Measurements from ENCODE around the gene ISY1.
"Not testable (repeated sequence)": the region's sequence is repeated elsewhere in the genome, so short reads cannot be mapped to it uniquely, and the experiment has no call there.

Gene ISY1

DNA sequence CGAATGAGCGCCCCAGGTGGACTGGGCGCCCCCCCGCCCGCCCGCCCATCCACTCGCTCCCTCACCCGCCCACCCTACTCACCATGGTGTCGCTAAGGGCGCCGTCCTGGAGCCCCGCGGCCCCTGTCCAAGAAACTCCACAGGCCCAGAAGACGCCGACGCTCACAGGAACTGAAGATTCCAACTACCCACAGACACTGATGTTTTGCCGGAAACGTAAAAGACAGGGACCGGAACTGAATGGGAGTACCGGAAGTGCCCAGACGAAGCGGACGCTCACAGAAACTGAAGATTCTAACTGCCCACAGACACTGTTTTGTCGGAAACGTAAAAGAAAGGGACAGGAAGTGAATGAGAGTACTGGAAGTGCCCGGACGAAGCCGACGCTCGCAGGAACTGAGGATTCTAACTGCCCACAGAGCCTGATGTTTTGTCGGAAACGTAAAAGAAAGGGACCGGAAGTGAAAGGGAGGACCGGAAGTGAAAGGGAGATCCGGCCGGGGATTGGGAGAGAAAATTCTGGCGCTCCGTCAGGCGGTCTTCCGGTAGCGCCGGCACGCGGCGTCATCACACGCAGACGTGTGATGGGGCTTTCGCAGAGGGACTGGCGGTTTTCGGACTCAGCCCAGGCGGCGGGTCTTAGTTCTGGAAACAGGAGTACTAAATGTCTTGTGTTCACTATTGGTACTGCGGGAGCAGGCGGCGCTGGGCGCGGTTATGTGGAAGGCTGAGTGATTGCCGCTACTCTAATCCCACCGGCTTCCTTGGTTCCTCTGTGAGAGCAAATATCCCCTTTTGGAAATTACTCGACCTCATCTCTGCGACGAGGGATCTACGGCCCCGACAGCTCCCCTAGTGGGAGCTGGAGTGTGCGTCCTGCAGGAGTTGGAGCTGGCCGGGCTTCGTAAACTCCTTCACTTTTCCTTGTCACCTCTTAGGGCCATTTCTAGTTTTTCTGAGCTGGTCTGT is at the start of gene ISY1:
Gene ISY1 (minus strand): TSS at position 173 of the 969 bp plus-strand sequence. CDS start 88 bp downstream, at position 85.
- peak; percentile 91 for DNase-seq (ENCODE audit: low spot score)

DNA sequence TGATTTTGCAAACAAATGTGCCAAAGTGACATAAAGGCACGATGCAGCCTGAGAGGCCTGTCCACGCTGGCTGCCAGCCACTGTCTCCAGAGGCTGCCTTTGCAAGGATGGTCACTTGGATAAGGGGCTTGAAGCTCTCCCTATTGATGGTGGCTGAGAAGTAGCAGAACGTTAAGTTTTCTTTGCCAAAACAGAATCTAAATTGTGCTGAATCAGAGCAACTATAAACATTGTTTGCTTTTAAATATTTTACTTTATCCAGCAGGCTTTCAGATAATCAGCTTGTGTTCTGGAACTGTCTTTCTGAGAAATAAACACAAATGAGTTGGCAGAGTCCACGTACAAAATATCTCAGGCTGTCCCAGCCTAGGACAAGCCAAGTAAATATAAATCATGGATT is 46.6 kb upstream of the ISY1 start:
- no peak for DNase-seq (ENCODE audit: low spot score)

DNA sequence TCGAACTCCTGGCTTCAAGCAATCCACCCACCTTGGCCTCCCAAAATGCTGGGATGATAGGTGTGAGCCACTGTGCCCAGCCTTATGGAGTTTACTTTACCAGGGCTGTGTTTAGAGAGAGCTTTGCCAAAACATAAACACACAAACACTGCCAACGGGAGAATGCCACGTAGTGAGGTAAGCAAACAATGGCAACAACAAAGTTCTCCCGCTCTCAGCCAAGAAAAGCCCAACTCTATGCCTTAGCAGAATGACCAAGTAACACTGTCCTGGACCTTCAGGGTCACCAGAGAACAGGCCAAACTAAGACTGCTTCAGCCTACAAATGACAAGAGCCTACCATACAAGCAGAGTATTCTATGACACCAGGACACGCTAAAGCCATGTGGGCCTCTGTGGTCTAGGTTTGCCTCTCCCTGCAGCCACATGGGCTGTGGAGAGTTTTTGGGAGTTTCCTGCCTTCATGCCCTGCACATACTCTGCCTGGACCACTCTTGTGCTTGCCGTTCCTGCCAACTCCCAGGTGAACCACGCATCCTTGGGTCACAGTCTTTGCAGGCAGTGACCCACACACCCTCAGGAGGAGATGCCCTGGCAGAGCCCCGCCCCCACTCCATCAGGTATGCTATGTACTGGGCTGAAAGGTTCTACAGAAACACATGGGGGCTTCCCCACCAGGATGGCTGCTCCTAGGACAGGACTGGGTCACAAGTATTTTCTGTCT is 44.4 kb upstream of the ISY1 start:
- no peak for DNase-seq (ENCODE audit: low spot score)

DNA sequence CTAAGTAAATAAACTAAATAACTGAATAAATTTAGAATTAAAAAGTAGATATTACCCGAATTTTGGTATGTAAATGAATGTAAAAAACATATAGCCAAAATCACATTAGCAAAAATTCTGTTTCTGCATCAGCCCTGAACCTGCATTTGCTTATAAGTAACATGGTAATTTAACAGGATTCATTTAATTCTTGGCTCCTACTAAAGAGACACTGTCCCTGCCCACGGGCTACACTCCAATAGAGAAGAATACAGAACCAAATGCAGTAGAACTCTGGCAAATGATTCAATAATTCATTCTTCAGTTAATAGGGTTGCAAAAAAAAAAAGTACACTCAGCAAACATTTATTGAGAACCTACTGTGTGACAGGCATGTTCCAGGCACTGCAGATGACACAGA is 43.6 kb upstream of the ISY1 start:
- no peak for DNase-seq (ENCODE audit: low spot score)

DNA sequence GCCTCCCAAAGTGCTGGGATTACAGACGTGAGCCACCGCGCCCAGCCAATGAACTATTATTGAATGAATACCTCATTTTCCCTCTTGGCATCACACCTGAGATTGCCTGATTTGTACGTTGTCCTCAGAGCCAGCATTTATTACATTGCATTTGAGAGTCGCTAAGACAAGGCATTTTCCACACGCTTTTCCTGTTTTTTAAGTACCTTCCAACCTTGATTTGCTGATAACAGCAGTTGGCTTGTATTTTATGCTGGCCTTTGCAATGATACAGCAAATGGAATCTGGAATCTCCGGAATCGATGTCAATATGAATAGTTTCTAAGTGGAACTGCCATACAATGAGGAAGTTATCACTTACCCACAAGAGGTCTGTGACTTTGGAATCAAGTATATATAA is 38.5 kb upstream of the ISY1 start:
- no peak for DNase-seq (ENCODE audit: low spot score)

DNA sequence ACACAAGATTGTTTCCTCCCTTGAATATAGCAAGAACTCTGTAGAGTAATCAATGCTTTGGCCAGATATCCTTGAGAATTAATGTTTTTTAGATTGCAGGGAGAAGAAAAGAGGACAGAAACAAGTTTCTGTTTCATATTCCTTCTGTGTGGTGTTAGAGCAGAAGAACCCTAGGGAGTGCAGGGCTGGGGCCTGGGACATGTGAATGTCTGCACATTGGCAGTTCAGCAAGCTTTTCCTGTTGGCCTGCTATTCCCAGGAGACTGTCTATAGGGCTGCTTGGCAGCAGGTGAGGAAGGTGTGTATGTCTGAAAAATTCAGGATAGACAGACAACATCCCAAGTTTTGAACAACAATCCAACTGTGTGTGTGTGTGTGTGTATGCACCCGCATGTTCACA is 36.5 kb upstream of the ISY1 start:
- DNase-seq (ENCODE audit: low spot score): no peak

DNA sequence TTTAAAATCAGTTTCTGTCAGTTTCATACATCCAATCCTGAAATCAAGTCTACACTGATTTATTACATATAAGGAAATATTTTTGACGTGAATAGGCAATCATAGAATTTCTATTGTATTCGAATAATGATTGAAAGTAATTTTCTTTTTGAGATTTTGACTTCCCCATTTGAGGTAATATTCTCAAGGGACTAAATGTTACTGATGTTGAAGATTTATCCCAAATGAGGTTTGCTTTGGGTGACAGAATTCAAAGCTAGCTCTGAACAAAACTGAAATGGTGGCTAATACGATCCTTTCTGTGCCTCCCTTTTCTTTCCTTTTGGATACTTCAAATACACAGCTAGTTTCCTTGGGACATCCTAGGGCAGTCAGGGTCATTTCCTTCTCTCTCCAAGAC is 35.7 kb upstream of the ISY1 start:
- no peak for DNase-seq (ENCODE audit: low spot score)

DNA sequence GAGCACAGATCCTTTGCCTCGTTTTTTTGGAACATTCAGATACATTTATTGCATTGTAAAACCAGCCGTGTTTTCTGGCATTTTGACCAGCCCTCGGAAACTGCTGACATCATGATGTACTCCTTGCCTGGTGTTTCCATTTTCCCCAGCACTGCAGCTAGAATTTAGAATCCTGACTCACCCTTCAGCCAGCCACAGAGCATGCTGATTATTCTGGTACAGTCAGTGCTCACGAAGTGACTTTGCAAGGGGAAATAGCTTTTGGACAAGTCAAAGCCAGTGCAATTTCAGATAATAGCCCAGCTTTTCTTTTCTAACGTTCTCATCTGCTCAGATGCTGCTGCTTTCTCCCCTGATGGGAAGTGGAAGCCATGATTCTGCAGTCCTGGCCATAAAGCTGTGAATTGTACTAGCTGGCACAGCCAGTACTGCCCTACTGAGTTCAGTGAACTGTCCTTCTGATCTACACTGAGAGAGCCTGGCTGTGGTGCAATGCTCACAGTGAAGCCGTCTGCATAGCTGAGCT is 34.9 kb upstream of the ISY1 start:
- no peak for DNase-seq (ENCODE audit: low spot score)

DNA sequence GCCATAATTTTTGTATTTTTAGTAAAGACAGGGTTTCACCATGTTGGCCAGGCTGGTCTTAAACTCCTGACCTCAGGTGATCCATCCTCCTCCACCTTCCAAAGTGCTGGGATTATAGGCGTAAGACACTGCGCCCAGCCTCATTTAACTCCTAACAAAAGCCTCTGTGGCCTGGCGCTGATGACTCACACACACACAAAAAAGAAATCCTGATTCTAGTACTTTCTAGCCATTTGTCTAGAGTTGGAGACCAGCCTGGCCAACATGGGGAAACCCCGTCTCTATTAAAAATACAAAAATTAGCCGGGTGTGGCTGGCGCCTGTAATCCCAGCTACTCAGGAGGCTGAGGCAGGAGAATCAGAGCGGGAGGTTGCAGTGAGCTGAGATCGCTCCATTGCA is 28.9 kb upstream of the ISY1 start:
- not testable (repeated sequence) for DNase-seq (ENCODE audit: low spot score)

DNA sequence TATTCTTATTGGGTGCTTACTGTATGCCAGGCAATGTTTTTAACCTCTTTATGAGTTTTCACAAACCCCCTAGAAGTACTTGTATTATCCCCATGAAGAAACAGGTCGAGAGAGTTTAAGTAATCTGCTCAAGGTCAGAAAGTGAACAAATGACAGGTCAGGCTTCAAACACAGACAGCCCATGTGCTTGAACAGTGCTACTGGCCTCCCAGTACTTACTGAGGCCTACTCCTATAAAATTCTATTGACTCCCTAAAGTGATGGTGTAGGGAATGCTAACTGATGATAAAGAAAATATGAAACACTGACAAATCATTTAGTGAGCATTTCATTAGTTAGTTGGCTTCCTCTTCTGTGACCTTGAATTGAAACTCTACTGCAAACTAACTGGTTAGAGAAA is 27.0 kb upstream of the ISY1 start:
- DNase-seq (ENCODE audit: low spot score): no peak

DNA sequence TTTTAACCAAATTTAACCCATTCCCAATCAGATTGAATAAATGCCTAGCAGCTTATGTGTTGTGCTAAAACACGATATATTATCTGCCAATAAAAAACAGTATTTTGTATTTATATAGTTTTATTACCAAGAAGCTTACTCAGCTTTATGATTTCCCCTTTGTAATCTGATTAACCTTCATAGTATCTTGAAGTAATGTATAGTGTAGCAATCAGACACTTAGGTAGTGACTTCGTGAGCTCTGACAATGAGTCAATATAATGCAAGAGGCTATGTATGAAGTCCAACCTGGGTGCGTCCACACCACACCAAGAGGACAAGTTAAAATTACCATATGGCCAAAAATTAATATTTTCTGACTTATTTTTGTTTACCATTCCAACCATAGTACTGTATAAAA is 24.9 kb upstream of the ISY1 start:
- DNase-seq (ENCODE audit: low spot score): no peak

DNA sequence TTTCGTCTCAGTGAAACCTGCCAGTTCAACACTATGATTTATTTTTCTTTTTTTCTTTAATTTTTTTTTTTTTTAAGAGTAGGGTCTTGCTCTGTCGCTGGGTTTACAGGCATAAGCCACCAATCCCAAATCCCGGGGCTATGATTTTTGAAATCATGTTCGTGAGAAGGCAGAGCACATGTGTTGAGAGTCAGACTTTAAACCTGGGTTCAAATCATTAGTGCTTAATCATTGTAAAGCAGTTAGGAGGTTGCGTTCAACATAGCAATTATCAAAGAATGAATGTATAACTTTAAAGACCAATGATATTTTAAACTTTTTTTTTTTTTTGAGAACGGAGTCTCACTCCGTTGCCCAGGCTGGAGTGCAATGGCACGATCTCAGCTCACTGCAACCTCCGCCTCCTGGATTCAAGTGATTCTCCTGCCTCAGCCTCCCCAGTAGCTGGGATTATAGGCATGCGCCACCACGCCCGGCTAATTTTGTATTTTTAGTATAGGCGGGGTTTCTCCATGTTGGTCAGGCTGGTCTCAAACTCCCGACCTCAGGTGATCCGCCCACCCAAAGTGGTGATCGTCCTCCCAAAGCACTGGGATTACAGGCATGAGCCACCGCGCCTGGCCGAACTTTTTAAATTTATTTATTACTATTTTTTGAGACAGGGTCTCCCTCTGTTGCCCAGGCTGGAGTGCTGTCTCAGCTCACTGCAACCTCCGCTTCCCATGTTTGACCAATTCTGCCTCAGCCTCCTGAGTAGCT is 24.1 kb upstream of the ISY1 start:
- DNase-seq (ENCODE audit: low spot score): not testable (repeated sequence)

DNA sequence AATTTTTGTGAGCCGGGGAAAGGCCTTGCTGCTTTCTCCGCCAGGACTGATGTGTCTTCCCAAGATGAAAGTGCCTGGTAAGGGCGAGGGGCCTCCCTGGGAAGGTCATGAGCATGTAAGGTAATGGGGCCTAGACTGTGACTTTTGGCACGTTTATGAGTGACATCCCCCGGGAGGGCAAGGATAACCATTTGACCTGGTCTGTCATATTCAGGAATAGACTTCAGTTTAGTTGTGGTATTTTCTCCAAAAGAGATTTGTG is 23.5 kb upstream of the ISY1 start:
- peak; percentile 52 for DNase-seq (ENCODE audit: low spot score)

DNA sequence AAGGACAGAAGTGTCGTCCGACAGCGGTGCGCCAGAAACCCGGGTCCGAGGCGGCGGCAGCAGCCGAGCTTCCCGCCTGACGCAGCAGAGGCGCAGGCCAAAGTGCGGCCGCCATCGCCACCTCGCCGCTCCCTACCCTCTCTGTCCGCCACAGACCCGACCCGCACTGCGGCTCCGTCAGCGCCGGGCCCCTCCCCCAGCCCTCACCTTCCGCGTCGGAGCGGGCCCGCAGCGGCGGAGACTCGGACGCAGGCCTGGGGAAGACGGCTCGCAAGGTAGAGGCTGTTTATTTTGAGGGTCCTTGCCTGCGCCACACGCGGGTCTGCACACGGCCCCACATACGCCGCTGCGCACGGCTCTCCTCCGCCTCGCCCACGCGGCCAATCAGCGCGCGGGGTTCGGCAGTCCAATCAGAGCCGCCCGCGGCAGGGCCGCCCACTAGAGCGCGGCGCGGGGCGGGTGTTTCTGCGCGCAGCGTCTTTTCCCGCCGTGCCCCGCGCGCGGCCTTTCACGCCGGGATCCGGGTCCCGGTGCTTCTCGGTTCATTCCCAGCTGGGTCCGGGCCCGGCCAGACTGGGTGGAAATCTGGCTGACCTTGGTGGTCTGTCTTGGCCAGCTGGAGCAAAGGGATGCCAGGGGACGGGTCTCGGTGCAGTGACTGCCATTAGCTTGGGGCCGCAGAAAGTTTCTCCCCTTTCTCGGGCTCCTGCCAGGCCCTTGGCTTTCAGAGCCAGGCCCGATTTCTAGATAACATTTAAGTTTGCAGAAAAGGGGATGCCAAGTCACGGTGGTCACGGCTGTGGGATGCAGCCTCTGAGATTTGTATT is 22.9 kb upstream of the ISY1 start, which contains the start of gene CNBP:
Gene CNBP (minus strand): TSS at position 328 of the 827 bp plus-strand sequence. CDS start 12,139 bp downstream, outside the sequence.
- DNase-seq (ENCODE audit: low spot score): peak; percentile 99

DNA sequence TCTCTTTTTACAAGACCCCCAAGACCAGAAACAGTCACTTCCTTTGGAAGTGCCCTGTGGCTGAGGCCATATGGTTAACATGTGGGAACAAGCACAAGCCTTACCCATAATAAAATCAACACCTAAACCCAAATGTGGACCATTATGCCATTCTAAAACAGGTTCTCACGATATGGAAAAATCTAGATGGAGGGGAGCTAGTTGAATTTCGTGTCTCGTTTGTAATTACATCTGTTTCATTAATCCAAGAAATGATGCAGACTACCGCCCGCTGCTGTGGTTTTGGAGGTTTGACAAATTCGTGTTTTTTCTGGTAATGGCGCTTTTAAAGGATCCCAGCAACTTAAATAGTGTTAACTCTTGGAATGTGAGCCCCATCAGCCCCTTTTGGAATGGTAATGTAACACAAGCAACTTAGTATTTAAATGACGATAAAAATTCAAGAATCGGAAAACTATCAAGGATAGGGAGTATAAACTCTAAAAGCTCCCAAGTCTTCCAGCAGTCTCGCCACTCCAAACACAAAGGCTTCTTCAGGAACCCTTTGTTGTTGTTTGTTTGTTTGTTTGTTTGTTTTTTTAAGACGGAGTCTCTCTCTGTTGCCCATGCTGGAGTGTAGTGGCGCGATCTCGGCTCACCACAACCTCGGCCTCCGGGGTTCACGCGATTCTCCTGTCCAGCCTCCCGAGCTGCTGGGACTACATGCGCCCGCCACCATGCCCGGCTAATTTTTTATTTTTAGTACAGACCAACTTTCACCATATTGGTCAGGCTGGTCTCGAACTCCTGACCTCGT is 21.7 kb upstream of the ISY1 start:
- no peak for DNase-seq (ENCODE audit: low spot score)

DNA sequence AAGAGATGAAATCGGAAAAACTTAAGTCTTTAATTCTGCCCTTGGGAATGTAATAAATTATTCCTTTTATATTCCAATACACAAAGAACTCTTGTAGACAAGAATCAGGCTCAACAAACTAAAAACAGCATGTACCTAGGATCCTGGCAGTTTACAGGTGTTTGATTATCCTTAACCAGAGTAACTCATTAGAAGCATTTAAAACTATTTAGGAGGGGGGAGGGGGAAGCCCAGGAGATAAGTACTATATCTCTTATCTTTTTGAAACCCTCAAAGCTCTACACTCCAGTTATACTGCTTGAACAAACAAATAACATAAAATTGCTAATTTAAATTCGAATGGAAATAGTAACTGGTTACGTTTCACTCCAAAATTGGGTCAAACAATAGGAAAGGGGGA is 21.0 kb upstream of the ISY1 start:
- DNase-seq (ENCODE audit: low spot score): no peak

DNA sequence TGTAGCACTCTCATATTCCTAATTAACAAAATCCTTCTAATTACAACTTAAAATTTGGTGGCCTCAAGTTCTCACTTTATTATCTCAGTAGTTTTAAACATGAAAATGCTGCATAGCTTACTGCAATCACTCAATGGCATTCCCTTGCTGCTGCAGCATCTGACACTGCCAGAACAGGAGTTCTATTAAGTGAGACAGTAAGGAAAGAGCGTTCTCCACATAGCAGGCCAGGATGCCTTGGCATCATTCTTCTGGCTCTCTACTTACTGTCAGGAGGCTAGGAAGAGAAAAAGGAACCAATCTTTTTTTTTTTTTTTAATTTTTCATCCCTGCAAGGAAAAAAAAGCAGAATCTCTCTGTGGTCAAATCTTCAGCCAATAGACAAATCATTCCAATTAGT is 19.6 kb upstream of the ISY1 start:
- no peak for DNase-seq (ENCODE audit: low spot score)

DNA sequence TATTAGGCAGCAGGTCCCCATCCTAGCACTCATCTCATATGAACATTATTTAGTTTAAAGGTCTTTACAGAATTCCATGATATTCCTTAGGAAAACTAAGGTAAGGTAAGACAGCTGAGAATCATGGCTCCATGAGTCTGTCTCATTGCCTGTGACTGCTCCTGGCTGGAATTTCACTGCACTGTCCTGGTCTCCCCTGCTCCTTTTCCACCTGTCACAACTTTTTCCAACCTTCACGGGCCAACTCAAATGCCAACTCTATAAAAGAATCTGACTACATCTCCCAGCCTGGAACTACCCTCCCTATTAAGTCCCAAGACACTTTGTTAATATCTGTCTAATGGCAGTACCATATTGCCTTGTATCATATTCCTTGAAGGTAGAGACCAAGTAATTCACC is 15.2 kb upstream of the ISY1 start:
- DNase-seq (ENCODE audit: low spot score): no peak

DNA sequence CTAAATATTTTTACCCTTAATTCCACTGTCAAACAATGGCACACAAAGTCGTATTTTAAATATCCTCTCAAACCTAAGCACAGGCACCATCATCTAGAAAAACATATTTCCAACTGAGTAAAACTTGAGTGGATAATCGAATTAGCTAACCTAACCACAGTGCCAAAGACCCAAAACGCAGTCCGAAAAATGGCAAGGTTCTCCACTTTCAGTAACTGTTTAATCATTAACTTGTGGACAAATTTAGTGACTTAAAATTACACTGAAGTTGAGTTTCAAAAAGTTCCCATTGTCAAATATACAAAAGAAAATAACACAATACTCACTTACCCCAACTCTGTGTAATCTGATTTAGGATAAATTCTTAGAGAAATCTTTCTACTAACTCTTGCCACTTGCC is 12.9 kb upstream of the ISY1 start:
- DNase-seq (ENCODE audit: low spot score): no peak

DNA sequence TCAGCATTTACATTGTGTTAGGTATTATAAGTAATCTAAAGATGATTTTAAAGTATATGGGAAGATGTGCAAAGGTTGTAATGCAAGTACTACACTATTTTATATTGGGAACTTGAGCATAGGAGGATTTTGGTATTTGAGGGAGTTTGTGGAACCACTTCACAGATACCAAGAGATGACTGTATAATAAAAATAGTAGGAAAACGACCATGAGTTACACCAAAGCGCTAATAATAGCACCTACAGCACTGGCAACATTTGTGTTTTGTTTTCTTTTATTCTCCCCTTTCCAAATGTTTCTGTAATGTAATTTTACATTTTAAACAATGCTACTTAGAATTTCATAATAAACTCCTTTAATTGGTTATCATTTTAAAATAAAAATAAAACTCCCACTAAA is 12.3 kb upstream of the ISY1 start:
- no peak for DNase-seq (ENCODE audit: low spot score)
